GM12878 (cell line): ENCODE results near the gene DKK3. TPM values are rescaled to one million over a fixed set of nuclear protein-coding genes. Genes with fewer than 3 reads are reported as not detected.

Experiments
- ATAC-seq: fragments of 200-7000 bp; cut with Tn5 transposase; 3 replicates; pipeline ENCODE4 v1.9.1; 2020; ENCODE audit warnings: mild to moderate bottlenecking, moderate library complexity
- BruUV-seq: library from RNA; stranded (reverse); fragments of 400-500 nt; replicated peaks from 2 replicates; lab custom pipeline; 2021; lab: Mats Ljungman, UMichigan
- CTCF ChIA-PET: fragments of 300-600 bp; sonication (Branson Sonifier 250); formaldehyde crosslinking; extraction: SDS; loops from one replicate; lab custom pipeline; 2021; ENCODE audit warnings: inconsistent platforms; lab: Yijun Ruan, JAX
- POLR2A ChIA-PET: fragments of 350-600 bp; formaldehyde crosslinking; extraction: SDS; loops from one replicate; lab custom pipeline; 2021; ENCODE audit warnings: inconsistent platforms; lab: Charles Lee
- RAD21 ChIA-PET: fragments of 300-600 bp; sonication (Branson Sonifier 250); formaldehyde crosslinking; loops from one replicate; lab custom pipeline; 2023; ENCODE audit warnings: antibody characterized with exemption; ENCODE audit not compliant: unreplicated experiment; lab: Charles Lee
- SMC1A ChIA-PET: fragments of 300-600 bp; sonication (Branson Sonifier 250); formaldehyde crosslinking; loops from one replicate; lab custom pipeline; 2023; ENCODE audit not compliant: unreplicated experiment, uncharacterized antibody; lab: Charles Lee
- DNase-seq: peaks from one replicate; pipeline ENCODE4 v3.0.0-alpha.2; 2011; ENCODE audit warnings: low read depth, low spot score
- FAIRE-seq: peaks from 3 replicates; lab custom pipeline; 2011; peaks lifted over from hg19 to GRCh38; lab: Jason Lieb, UNC
- H2AFZ ChIP-seq: 2 replicates; pipeline ENCODE4 v1.6.0; 2011; ENCODE audit warnings: low read depth, low read length, control low read depth; ENCODE audit not compliant: control insufficient read depth
- H3K27ac ChIP-seq: 2 replicates; pipeline ENCODE4 v1.5.1; 2011; ENCODE audit warnings: control low read depth; ENCODE audit not compliant: control insufficient read depth, insufficient read depth
- H3K27me3 ChIP-seq, 2 experiments: replicated peaks in 1 of 2; 2 replicates each; pipeline versions ENCODE4 v1.6.0 to v1.6.1; 2011; ENCODE audit warnings: low read length in 1 of 2; ENCODE audit not compliant: control insufficient read depth in 2 of 2, insufficient read depth in 2 of 2
- H3K36me3 ChIP-seq, 2 experiments: 2 replicates each; pipeline ENCODE4 v1.5.1; 2011; ENCODE audit warnings: low read length in 1 of 2; ENCODE audit not compliant: control insufficient read depth in 2 of 2, insufficient read depth in 2 of 2
- H3K4me1 ChIP-seq: 2 replicates; pipeline ENCODE4 v1.6.1; 2011; ENCODE audit warnings: mild to moderate bottlenecking, low read length, moderate library complexity, mixed read lengths; ENCODE audit not compliant: control insufficient read depth, insufficient read depth
- H3K4me2 ChIP-seq: 2 replicates; pipeline ENCODE4 v1.6.0; 2011; ENCODE audit warnings: control low read depth; ENCODE audit not compliant: control insufficient read depth, insufficient read depth
- H3K4me3 ChIP-seq: fragments of 200-600 bp; sonication (generic); 2 replicates; pipeline ENCODE4 v1.5.1; 2016
- H3K79me2 ChIP-seq: 2 replicates; pipeline ENCODE4 v1.6.0; 2011; ENCODE audit warnings: low read length; ENCODE audit not compliant: control insufficient read depth, insufficient read depth
- H3K9ac ChIP-seq: 2 replicates; pipeline ENCODE4 v1.8.0; 2011; ENCODE audit warnings: low read length, control low read depth, mixed read lengths; ENCODE audit not compliant: control insufficient read depth, insufficient read depth
- H3K9me3 ChIP-seq: replicated peaks from 3 replicates; pipeline ENCODE4 v1.5.1; 2011; ENCODE audit warnings: mild to moderate bottlenecking, low read length; ENCODE audit not compliant: control insufficient read depth, insufficient read depth
- H4K20me1 ChIP-seq: 2 replicates; pipeline ENCODE4 v1.6.0; 2011; ENCODE audit not compliant: control insufficient read depth, insufficient read depth
- CHD2 ChIP-seq: IDR thresholded peaks from 2 replicates; pipeline ENCODE4 v1.6.1; 2011; ENCODE audit warnings: low read depth, low read length, improper control_type of control experiment, borderline replicate concordance
- GATAD2B ChIP-seq: fragments of 450-650 bp; conservative IDR thresholded peaks from 2 replicates; pipeline ENCODE4 v1.6.1; 2017; ENCODE audit warnings: low read depth, mild to moderate bottlenecking, moderate library complexity
- IKZF1 ChIP-seq: fragments of 450-650 bp; conservative IDR thresholded peaks from 2 replicates; pipeline ENCODE4 v1.6.1; 2017; ENCODE audit warnings: antibody characterized with exemption, mild to moderate bottlenecking
- IKZF2 ChIP-seq, 2 experiments: fragments of 450-650 bp; IDR thresholded peaks; 2 replicates each; pipeline ENCODE4 v1.6.1; 2017; ENCODE audit warnings: mild to moderate bottlenecking in 2 of 2, moderate library complexity in 2 of 2
- JUNB ChIP-seq: IDR thresholded peaks from 2 replicates; pipeline ENCODE4 v1.6.1; 2016; ENCODE audit warnings: antibody characterized with exemption, mild to moderate bottlenecking
- NKRF ChIP-seq: fragments of 450-650 bp; conservative IDR thresholded peaks from 2 replicates; pipeline ENCODE4 v1.6.1; 2017; ENCODE audit warnings: mild to moderate bottlenecking, moderate library complexity
- WGBS: methylation state at CpG from one replicate; pipeline ENCODE4 v1.1.6; 2016; ENCODE audit warnings: low lambda C conversion rate; ENCODE audit not compliant: insufficient replicate concordance, insufficient coverage; ENCODE audit errors: missing lambda C conversion rate; 5-methylcytosine and 5-hydroxymethylcytosine counted together
- in situ Hi-C: fragments of 300-500 bp; cut with MboI; formaldehyde crosslinking; loops from 9 replicates; pipeline ENCODE4 v1.14.3; 2018; ENCODE audit warnings: mixed read lengths
- intact Hi-C: fragments of 100-400 bp; cut with micrococcal nuclease; formaldehyde crosslinking; loops from one replicate; pipeline ENCODE4 v1.14.2; 2022; ENCODE audit not compliant: unreplicated experiment
- polyA plus RNA-seq, 11 experiments: library from polyadenylated mRNA; depleted of rRNA in 4 of 11; unstranded in 6 of 11; stranded (reverse) in 5 of 11; fragments of >200 nt; fragmentation: Nextera tagmentation in 4 of 11; fragmentation: Illumina TruSeq in 1 of 11; extraction: Ambion mirVana in 4 of 11; extraction: Trizol in 1 of 11; gene quantifications; 1 replicate in 1 of 11; 2 replicates in 10 of 11; pipeline versions ENCODE4 v1.2.1 to v1.2.3, GENCODE V29; 2011 to 2016; ENCODE audit warnings: inconsistent platforms in 2 of 11, missing spikeins in 2 of 11, low read depth in 1 of 11
- total RNA-seq, 4 experiments: library from RNA; depleted of rRNA in 3 of 4; stranded (reverse); fragments of >200 nt in 3 of 4; fragmentation: Illumina TruSeq in 1 of 4; extraction: Trizol in 1 of 4; gene quantifications; 2 replicates each; pipeline versions ENCODE4 v1.2.1 to v1.2.3, GENCODE V29; 2013 to 2021
- TF ChIP-seq, protein P1 (sequence below): fragments of 450-650 bp; IDR thresholded peaks from 2 replicates; pipeline ENCODE4 v1.6.1; 2016; ENCODE audit warnings: mild to moderate bottlenecking

DKK3 gene
- total and polyA plus RNA-seq, 10 of the 15 experiments (the other 5 are each of a cell fraction or from before 2014, with no cell fraction given), result 0.07 to 0.16 (median 0.15) TPM; not detected in 7

DNA sequence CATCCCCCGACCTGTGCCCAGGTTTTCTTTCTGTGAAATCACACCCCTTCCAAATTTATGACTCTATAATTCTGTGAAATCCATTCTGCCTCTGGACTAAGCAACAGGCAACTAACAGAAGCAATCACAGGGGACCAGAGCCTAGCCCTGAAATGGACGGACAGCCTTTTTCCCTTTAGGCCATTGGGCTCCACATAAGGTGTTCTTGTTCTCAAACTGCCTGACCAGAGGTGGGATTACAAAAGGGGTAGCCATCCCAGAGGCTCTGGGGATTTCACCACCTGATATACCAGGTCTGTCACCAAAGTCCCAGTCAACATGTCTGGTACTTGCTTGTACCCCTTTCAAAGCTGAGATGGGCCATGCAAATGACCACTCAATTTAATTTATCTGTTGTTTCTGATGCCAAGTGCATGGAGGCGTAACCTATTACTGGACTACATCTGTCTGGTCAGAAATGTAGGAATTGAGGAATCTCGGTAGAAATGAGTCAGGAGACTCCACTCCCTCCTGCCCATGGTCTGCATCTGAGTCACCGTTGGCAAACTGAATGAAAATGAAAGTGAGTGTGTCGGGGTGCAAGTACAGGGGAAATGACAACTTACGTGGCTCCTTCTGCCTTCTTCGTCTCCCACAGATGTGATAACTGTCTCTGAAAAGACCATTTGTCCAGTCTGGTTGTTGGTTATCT, 10.2 kb downstream of the DKK3 start:
- RAD21 ChIA-PET, result no interaction called here
- Histone ChIP-seq H3K27me3 (peaks cover 0 to 1% of the 10 kb centered on the region in 2 experiments; a peak in 2 of 4 replicates), H3K4me2 (peak overlapping the region; percentile 41), H3K4me3 (no peak overlapping the region; the same call in 1 of the 2 replicates), H3K9ac (no peak overlapping the region), H3K36me3 (no peaks in the 10 kb centered on the region), H4K20me1 (no peaks in the 10 kb centered on the region), H3K4me1 (no peaks in the 10 kb centered on the region; the same call in 1 of the 2 replicates), H3K9me3 (no peaks in the 10 kb centered on the region), H2AFZ (no peak overlapping the region), H3K27ac (no peak overlapping the region), H3K79me2 (no peaks in the 10 kb centered on the region)
- SMC1A ChIA-PET, result no interaction called here
- DNase-seq (peak; percentile 21), FAIRE-seq (peak; percentile 73), ATAC-seq (peak; percentile 61)
- TF ChIP-seq NKRF, result no peak
- no peak for TF ChIP-seq GATAD2B
- TF ChIP-seq CHD2, result no peak
- peak; percentile 36; the same call in 1 of the 2 replicates for TF ChIP-seq JUNB
- TF ChIP-seq, protein P1, sequence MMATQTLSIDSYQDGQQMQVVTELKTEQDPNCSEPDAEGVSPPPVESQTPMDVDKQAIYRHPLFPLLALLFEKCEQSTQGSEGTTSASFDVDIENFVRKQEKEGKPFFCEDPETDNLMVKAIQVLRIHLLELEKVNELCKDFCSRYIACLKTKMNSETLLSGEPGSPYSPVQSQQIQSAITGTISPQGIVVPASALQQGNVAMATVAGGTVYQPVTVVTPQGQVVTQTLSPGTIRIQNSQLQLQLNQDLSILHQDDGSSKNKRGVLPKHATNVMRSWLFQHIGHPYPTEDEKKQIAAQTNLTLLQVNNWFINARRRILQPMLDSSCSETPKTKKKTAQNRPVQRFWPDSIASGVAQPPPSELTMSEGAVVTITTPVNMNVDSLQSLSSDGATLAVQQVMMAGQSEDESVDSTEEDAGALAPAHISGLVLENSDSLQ, result no peak
- TF ChIP-seq IKZF2 (IDR thresholded peaks at IDR 0.05), result peak; percentile 21 to 51; a peak in 2 of 4 replicates
- 0 out of 2 replicates have a peak, but pooled peaks have one; percentile 24 for TF ChIP-seq IKZF1
- no TSS peak for BruUV-seq
- in situ Hi-C loops (no loop called here), intact Hi-C loops (no loop called here)
- CTCF ChIA-PET, result interaction anchor here (1.0 kb wide), 1 partner anchor 46 kb away, joined by 4 read pairs; no protein-coding TSS in a partner anchor
- POLR2A ChIA-PET, result no interaction called here
- WGBS, result 15% methylated on average over 8 of the region's 8 CpGs
